K562 (cell line): Measurements from ENCODE around the gene ZNF181. TPM values are rescaled to one million over a fixed set of nuclear protein-coding genes. Genes with fewer than 3 reads are reported as not detected.

Source experiments
- ATAC-seq: fragments of 200-7000 bp; cut with Tn5 transposase; 3 replicates; pipeline ENCODE4 v1.9.1; 2020; ENCODE audit warnings: moderate library complexity
- BruUV-seq: library from RNA; stranded (reverse); fragments of 400-500 nt; replicated peaks from 2 replicates; lab custom pipeline; 2021; lab: Mats Ljungman, UMichigan
- CTCF ChIA-PET: fragments of 300-600 bp; formaldehyde crosslinking; extraction: SDS; loops from one replicate; lab custom pipeline; 2021; ENCODE audit warnings: low intra/inter-chr PET ratio; lab: Yijun Ruan, JAX
- POLR2A ChIA-PET: fragments of 300-600, 350-650 bp; sonication (Branson Sonifier 250); formaldehyde crosslinking; extraction: SDS; loops from one replicate; lab custom pipeline; 2021; ENCODE audit warnings: antibody characterized with exemption, inconsistent platforms; lab: Yijun Ruan, JAX
- DNase-seq, 4 experiments: peaks; one replicate each; pipeline versions ENCODE4 v3.0.0 to v3.0.0-alpha.2; 2011 to 2018; ENCODE audit warnings: low spot score in 3 of 4, mixed read lengths in 3 of 4; ENCODE audit errors: extremely low read depth in 1 of 4
- FAIRE-seq: peaks from 2 replicates; lab custom pipeline; 2011; peaks lifted over from hg19 to GRCh38; lab: Jason Lieb, UNC
- H2AFZ ChIP-seq: 2 replicates; pipeline ENCODE4 v1.6.0; 2011; ENCODE audit warnings: low read depth, low read length, control low read depth, inconsistent platforms
- H3K27ac ChIP-seq: fragments of 200-600 bp; 3 replicates; pipeline ENCODE4 v1.8.0; 2011; ENCODE audit warnings: low read depth, mild to moderate bottlenecking, control low read depth, inconsistent platforms, low read length, moderate library complexity, mixed read lengths; ENCODE audit errors: extremely low read depth
- H3K27me3 ChIP-seq, 2 experiments: fragments of 300-600 bp in 1 of 2; 2 replicates in 1 of 2; 3 replicates in 1 of 2; pipeline versions ENCODE4 v1.6.0 to v1.8.0; 2011; ENCODE audit warnings: inconsistent platforms in 2 of 2, low read length in 2 of 2, mild to moderate bottlenecking in 1 of 2, mixed read lengths in 1 of 2, moderate library complexity in 1 of 2; ENCODE audit not compliant: control insufficient read depth in 2 of 2, insufficient read depth in 2 of 2
- H3K36me3 ChIP-seq: fragments of 300-600 bp; 3 replicates; pipeline ENCODE4 v1.8.0; 2011; ENCODE audit warnings: mild to moderate bottlenecking, low read length, inconsistent platforms; ENCODE audit not compliant: control insufficient read depth, insufficient read depth
- H3K4me1 ChIP-seq, 2 experiments: fragments of 200-600 bp in 1 of 2; replicated peaks in 1 of 2; 2 replicates in 1 of 2; 3 replicates in 1 of 2; pipeline versions ENCODE4 v1.5.1 to v1.8.0; 2011; ENCODE audit warnings: inconsistent platforms in 2 of 2, low read length in 2 of 2, mild to moderate bottlenecking in 1 of 2, mixed read lengths in 1 of 2, moderate library complexity in 1 of 2; ENCODE audit not compliant: control insufficient read depth in 2 of 2, insufficient read depth in 2 of 2
- H3K4me2 ChIP-seq: 2 replicates; pipeline ENCODE4 v1.6.1; 2011; ENCODE audit warnings: low read length, control low read depth, inconsistent platforms, mixed read lengths; ENCODE audit not compliant: insufficient read depth
- H3K4me3 ChIP-seq: fragments of 200-600 bp; sonication (generic), shearing (Covaris generic); 2 replicates; pipeline ENCODE4 v1.5.1; 2016; ENCODE audit warnings: control low read depth, inconsistent platforms
- H3K79me2 ChIP-seq: fragments of 200-600 bp; 3 replicates; pipeline ENCODE4 v1.8.0; 2011; ENCODE audit warnings: low read length, inconsistent platforms; ENCODE audit not compliant: control insufficient read depth, insufficient read depth
- H3K9ac ChIP-seq, 2 experiments: 2 replicates each; pipeline versions ENCODE4 v1.6.0 to v1.6.1; 2011; ENCODE audit warnings: low read depth in 2 of 2, low read length in 2 of 2, control low read depth in 1 of 2, inconsistent platforms in 1 of 2, mild to moderate bottlenecking in 1 of 2, mixed read lengths in 1 of 2; ENCODE audit not compliant: insufficient read depth in 1 of 2
- H3K9me1 ChIP-seq: one replicate; pipeline ENCODE4 v1.6.0; 2011; ENCODE audit warnings: inconsistent platforms, mild to moderate bottlenecking, low read length, moderate library complexity; ENCODE audit not compliant: control insufficient read depth, insufficient read depth
- H3K9me3 ChIP-seq: replicated peaks from 2 replicates; pipeline ENCODE4 v1.5.1; 2011; ENCODE audit warnings: low read depth, low read length, inconsistent platforms; ENCODE audit not compliant: control insufficient read depth, insufficient read depth
- H4K20me1 ChIP-seq: replicated peaks from 2 replicates; pipeline ENCODE4 v1.6.1; 2011; ENCODE audit warnings: low read length, inconsistent platforms, mixed read lengths; ENCODE audit not compliant: control insufficient read depth, insufficient read depth
- FIP1L1 ChIP-seq: fragments of 200-400 bp; formaldehyde crosslinking; IDR thresholded peaks from 2 replicates; pipeline ENCODE4 v1.6.1; 2018; ENCODE audit warnings: mild to moderate bottlenecking, low read depth, low read length; ENCODE audit not compliant: poor library complexity, severe bottlenecking
- HMG20A ChIP-seq: fragments of 450-650 bp; formaldehyde crosslinking; conservative IDR thresholded peaks from 2 replicates; pipeline ENCODE4 v1.4.0; 2020; ENCODE audit warnings: mild to moderate bottlenecking, mixed read lengths
- IFI16 ChIP-seq: fragments of 250-450 bp; sonication (Bioruptor Pico); IDR thresholded peaks from 2 replicates; pipeline ENCODE4 v2.1.2; 2022; ENCODE audit warnings: mild to moderate bottlenecking, inconsistent platforms
- NFIX ChIP-seq: fragments of 250-450 bp; sonication (Bioruptor Pico); IDR thresholded peaks from 2 replicates; pipeline ENCODE4 v1.4.0; 2020; ENCODE audit warnings: low read depth, mild to moderate bottlenecking, moderate library complexity
- SMARCA5 ChIP-seq: fragments of 450-650 bp; IDR thresholded peaks from 2 replicates; pipeline ENCODE4 v1.6.1; 2016
- ZNF316 ChIP-seq: fragments of 450-650 bp; IDR thresholded peaks from 2 replicates; pipeline ENCODE4 v1.6.1; 2016
- ZNF584 ChIP-seq: fragments of 200-800 bp; sonication (Bioruptor generic); IDR thresholded peaks from 2 replicates; pipeline ENCODE4 v1.6.1; 2016; ENCODE audit warnings: low read depth, mild to moderate bottlenecking, missing genetic modification characterization, missing compliant biosample characterization
- WGBS: fragments of 100-300 bp; shearing (Covaris generic); methylation state at CpG from one replicate; pipeline ENCODE4 v1.1.6; 2016; ENCODE audit warnings: low coverage, mixed read lengths; ENCODE audit not compliant: insufficient coverage; ENCODE audit errors: missing lambda C conversion rate; 5-methylcytosine and 5-hydroxymethylcytosine counted together
- in situ Hi-C: fragments of 300-500 bp; cut with MboI; formaldehyde crosslinking; loops from 4 replicates; pipeline ENCODE4 v1.15.0; 2018; ENCODE audit warnings: inconsistent platforms, mixed read lengths
- intact Hi-C: fragments of 100-400 bp; cut with micrococcal nuclease; formaldehyde crosslinking; loops from 2 replicates; pipeline ENCODE4 v1.14.2; 2022
- polyA plus RNA-seq, 8 experiments: library from polyadenylated mRNA; depleted of rRNA in 4 of 8; stranded (reverse) in 5 of 8; unstranded in 3 of 8; fragments of >200 nt; fragmentation: Nextera tagmentation in 2 of 8; fragmentation: Illumina TruSeq in 1 of 8; extraction: Ambion mirVana in 2 of 8; extraction: Trizol in 1 of 8; gene quantifications; 2 replicates each; pipeline versions ENCODE4 v1.2.1 to v1.2.3, GENCODE V29; 2011 to 2014; ENCODE audit warnings: inconsistent platforms in 1 of 8, missing spikeins in 1 of 8
- total RNA-seq, 7 experiments: library from RNA; depleted of rRNA in 6 of 7; stranded (reverse); fragments of >200 nt in 6 of 7; fragmentation: Illumina TruSeq in 2 of 7; extraction: Trizol in 2 of 7; gene quantifications; 2 replicates each; pipeline versions ENCODE4 v1.2.1 to v1.2.3, GENCODE V29; 2011 to 2021; ENCODE audit warnings: low replicate concordance in 1 of 7
- TF ChIP-seq, protein P1 (sequence below), 2 experiments: fragments of 150-350 bp in 1 of 2; IDR thresholded peaks; 2 replicates each; pipeline ENCODE4 v1.6.1; 2012 to 2016; ENCODE audit warnings: low read depth in 2 of 2, low read length in 2 of 2, mild to moderate bottlenecking in 1 of 2, moderate library complexity in 1 of 2

Gene ZNF181
- total and polyA plus RNA-seq, 9 of the 15 experiments (the other 6 are each of a cell fraction or from before 2014, with no cell fraction given), result 4.3 to 20.3 (median 12.1) TPM

GRCh38 chr19:34778342-34778741 is 44.3 kb downstream of the ZNF181 start (continued):
- TF ChIP-seq IFI16 (CRISPR knock-in tag), result no peak
- TF ChIP-seq, protein P1, sequence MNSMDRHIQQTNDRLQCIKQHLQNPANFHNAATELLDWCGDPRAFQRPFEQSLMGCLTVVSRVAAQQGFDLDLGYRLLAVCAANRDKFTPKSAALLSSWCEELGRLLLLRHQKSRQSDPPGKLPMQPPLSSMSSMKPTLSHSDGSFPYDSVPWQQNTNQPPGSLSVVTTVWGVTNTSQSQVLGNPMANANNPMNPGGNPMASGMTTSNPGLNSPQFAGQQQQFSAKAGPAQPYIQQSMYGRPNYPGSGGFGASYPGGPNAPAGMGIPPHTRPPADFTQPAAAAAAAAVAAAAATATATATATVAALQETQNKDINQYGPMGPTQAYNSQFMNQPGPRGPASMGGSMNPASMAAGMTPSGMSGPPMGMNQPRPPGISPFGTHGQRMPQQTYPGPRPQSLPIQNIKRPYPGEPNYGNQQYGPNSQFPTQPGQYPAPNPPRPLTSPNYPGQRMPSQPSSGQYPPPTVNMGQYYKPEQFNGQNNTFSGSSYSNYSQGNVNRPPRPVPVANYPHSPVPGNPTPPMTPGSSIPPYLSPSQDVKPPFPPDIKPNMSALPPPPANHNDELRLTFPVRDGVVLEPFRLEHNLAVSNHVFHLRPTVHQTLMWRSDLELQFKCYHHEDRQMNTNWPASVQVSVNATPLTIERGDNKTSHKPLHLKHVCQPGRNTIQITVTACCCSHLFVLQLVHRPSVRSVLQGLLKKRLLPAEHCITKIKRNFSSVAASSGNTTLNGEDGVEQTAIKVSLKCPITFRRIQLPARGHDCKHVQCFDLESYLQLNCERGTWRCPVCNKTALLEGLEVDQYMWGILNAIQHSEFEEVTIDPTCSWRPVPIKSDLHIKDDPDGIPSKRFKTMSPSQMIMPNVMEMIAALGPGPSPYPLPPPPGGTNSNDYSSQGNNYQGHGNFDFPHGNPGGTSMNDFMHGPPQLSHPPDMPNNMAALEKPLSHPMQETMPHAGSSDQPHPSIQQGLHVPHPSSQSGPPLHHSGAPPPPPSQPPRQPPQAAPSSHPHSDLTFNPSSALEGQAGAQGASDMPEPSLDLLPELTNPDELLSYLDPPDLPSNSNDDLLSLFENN (IDR thresholded peaks at IDR 0.05; ENCODE audit: low read depth in 2 of 2, low read length in 2 of 2), result no peak
- no peak for TF ChIP-seq FIP1L1

DNA sequence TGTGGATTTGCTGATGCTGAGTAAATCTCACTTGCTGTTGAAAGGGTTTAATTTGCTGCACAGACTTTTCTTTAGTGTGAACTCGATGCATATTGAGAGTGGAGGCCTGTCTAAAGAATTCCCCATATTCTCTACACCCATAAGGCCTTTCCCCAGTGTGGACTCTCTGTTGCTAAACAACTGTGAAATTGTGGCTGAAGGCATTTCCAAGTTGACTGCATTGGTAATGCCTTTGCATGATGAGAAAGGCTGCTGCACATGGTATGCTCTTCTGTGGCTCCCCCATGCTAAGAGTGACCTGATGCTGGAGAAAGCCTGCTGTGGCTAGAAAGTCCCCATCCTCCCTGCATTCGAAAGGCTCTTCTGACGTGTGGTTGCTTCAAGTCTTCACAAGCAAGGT is 45.6 kb downstream of the ZNF181 start:
- BruUV-seq, result no TSS peak
- ChIA-PET POLR2A (interaction anchor here (0.7 kb wide), 1 partner anchor 12 kb away, joined by 4 read pairs; no protein-coding TSS in a partner anchor), CTCF (no interaction called here)
- Histone ChIP-seq H3K27ac (no peak overlapping the region), H3K79me2 (no peaks in the 10 kb centered on the region), H3K36me3 (no peaks in the 10 kb centered on the region), H3K4me3 (no peak overlapping the region), H3K4me2 (no peak overlapping the region), H2AFZ (no peak overlapping the region), H3K9me3 (no peaks in the 10 kb centered on the region), H4K20me1 (no peaks in the 10 kb centered on the region), H3K4me1 (no peaks in the 10 kb centered on the region), H3K9ac (no peak overlapping the region), H3K9me1 (no peaks in the 10 kb centered on the region), H3K27me3 (no peaks in the 10 kb centered on the region)
- in situ Hi-C loops, result no loop called here
- DNase-seq (no peak), ATAC-seq (no peak), FAIRE-seq (no peak)
- TF ChIP-seq NFIX (CRISPR knock-in tag) (no peak), ZNF316 (no peak), HMG20A (CRISPR knock-in tag) (no peak), SMARCA5 (no peak), ZNF584 (CRISPR knock-in tag) (no peak)
- intact Hi-C loops, result no loop called here
- WGBS, result 0% methylated on average over 3 of the region's 3 CpGs
